Urothelium cell line (cell line): ENCODE results near the gene IL31RA.
"Not testable (repeated sequence)": the region's sequence is repeated elsewhere in the genome, so short reads cannot be mapped to it uniquely, and the experiment has no call there.

ENCODE experiments used
- DNase-seq: peaks from one replicate; pipeline ENCODE4 v3.0.0; 2011; ENCODE audit warnings: low spot score, mixed read lengths
- FAIRE-seq: peaks from 2 replicates; lab custom pipeline; 2011; peaks lifted over from hg19 to GRCh38; lab: Jason Lieb, UNC

The IL31RA gene

GRCh38 chr5:55923865-55924500 lies 72.8 kb downstream of the IL31RA start:
- no peak for FAIRE-seq
- DNase-seq = no peak

GRCh38 chr5:55924744-55925143 lies 73.6 kb downstream of the IL31RA start:
- FAIRE-seq = no peak
- DNase-seq = no peak

- FAIRE-seq (no peak), DNase-seq (no peak)
Measured at GRCh38 chr5:55925181-55925580, 74.0 kb downstream of the IL31RA start.

GRCh38 chr5:55925712-55926111 lies 74.6 kb downstream of the IL31RA start:
- no peak for FAIRE-seq
- no peak for DNase-seq

GRCh38 chr5:55926476-55926875 lies 75.3 kb downstream of the IL31RA start:
- FAIRE-seq (no peak), DNase-seq (no peak)

GRCh38 chr5:55927861-55928655 lies 76.9 kb downstream of the IL31RA start:
- DNase-seq = no peak
- FAIRE-seq = no peak

- FAIRE-seq = no peak
Measured at GRCh38 chr5:55929020-55929799, 78.1 kb downstream of the IL31RA start.

GRCh38 chr5:55932700-55933099 lies 81.5 kb downstream of the IL31RA start:
- DNase-seq = no peak
- no peak for FAIRE-seq

More at GRCh38 chr5:55929020-55929799, 78.1 kb downstream of the IL31RA start:
- no peak for DNase-seq

- DNase-seq = no peak
- no peak for FAIRE-seq
Measured at GRCh38 chr5:55933377-55934114, 82.4 kb downstream of the IL31RA start.

GRCh38 chr5:55934115-55934613 lies 83.0 kb downstream of the IL31RA start:
- no peak for FAIRE-seq
- no peak for DNase-seq

GRCh38 chr5:55934720-55935119 lies 83.6 kb downstream of the IL31RA start:
- FAIRE-seq (no peak), DNase-seq (no peak)

GRCh38 chr5:55935371-55935770 lies 84.2 kb downstream of the IL31RA start:
- FAIRE-seq (no peak), DNase-seq (no peak)

GRCh38 chr5:55936100-55936693 lies 85.0 kb downstream of the IL31RA start:
- FAIRE-seq = peak; percentile 32
- DNase-seq = peak; percentile 75

GRCh38 chr5:55937598-55937997 lies 86.4 kb downstream of the IL31RA start:
- DNase-seq, FAIRE-seq: not testable (repeated sequence)

GRCh38 chr5:55941154-55941553 lies 90.0 kb downstream of the IL31RA start:
- FAIRE-seq, DNase-seq: not testable (repeated sequence)

- no peak for FAIRE-seq
- no peak for DNase-seq
Measured at GRCh38 chr5:55959208-55959607, 108.1 kb downstream of the IL31RA start.

GRCh38 chr5:55960779-55961178 lies 109.6 kb downstream of the IL31RA start:
- FAIRE-seq (no peak), DNase-seq (no peak)

- FAIRE-seq = no peak
Measured at GRCh38 chr5:55965525-55965924, 114.4 kb downstream of the IL31RA start.

GRCh38 chr5:55966284-55966683 lies 115.1 kb downstream of the IL31RA start:
- DNase-seq (no peak), FAIRE-seq (no peak)

More at GRCh38 chr5:55965525-55965924, 114.4 kb downstream of the IL31RA start:
- no peak for DNase-seq

GRCh38 chr5:55969956-55970355 lies 118.8 kb downstream of the IL31RA start:
- no peak for DNase-seq
- FAIRE-seq = no peak
